ENCODE data around the gene CD2. TPM values are rescaled to one million over a fixed set of nuclear protein-coding genes. Genes with fewer than 3 reads are reported as not detected.
"Not testable (repeated sequence)": the region's sequence is repeated elsewhere in the genome, so short reads cannot be mapped to it uniquely, and the experiment has no call there.

CD2 gene
- total RNA-seq, 1 donor, result not detected

DNA sequence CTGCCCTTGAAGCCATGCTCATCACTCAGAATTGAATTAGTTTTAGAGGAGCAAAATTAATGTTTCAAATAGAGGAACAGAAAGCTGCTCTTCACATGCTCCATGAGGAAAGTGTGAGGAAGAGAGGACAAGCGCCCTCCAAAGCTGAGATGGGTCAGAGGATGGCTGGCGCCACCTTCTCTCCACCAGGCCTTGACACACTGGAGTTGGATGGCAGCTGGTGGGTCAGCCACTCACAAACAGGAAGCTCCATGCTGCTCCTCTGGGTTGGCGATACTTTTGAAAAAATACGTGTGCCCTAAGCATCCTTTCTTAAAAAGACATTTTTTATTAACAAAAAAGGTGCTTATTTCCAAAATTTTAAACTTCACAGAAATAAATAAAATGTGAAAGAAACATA, 3.1 kb upstream of the CD2 start:
- no peak overlapping the region for H3K4me3 ChIP-seq (ENCODE audit: low read depth, low read length)
- DNase-seq (ENCODE audit: low read depth), result no peak
- TF ChIP-seq, protein P1, sequence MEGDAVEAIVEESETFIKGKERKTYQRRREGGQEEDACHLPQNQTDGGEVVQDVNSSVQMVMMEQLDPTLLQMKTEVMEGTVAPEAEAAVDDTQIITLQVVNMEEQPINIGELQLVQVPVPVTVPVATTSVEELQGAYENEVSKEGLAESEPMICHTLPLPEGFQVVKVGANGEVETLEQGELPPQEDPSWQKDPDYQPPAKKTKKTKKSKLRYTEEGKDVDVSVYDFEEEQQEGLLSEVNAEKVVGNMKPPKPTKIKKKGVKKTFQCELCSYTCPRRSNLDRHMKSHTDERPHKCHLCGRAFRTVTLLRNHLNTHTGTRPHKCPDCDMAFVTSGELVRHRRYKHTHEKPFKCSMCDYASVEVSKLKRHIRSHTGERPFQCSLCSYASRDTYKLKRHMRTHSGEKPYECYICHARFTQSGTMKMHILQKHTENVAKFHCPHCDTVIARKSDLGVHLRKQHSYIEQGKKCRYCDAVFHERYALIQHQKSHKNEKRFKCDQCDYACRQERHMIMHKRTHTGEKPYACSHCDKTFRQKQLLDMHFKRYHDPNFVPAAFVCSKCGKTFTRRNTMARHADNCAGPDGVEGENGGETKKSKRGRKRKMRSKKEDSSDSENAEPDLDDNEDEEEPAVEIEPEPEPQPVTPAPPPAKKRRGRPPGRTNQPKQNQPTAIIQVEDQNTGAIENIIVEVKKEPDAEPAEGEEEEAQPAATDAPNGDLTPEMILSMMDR (IDR thresholded peaks at IDR 0.05; ENCODE audit: insufficient read depth, low read depth, low read length), result no peak

DNA sequence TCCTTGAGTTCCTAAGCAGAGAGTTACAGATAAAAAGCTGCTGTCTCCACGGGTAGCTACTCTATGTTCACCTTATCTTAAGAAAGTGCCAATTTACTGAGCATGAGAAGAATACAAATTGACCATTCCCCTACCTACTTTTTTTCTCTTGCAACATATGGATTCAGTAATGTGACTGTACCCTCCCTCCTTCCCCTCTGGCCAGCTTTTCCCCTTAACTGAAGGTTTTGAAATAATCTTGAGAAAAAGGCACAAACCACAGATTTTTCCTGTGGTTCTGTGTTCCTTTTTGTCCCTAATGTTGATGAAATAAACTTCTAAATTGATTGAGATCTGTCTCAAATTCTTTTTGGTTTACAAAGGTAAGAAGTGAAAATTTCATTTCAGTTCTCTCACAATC, 2.6 kb upstream of the CD2 start:
- no peak overlapping the region for H3K4me3 ChIP-seq (ENCODE audit: low read depth, low read length)
- no peak for DNase-seq (ENCODE audit: low read depth)
- TF ChIP-seq, protein P1 (IDR thresholded peaks at IDR 0.05; ENCODE audit: insufficient read depth, low read depth, low read length), result no peak

DNA sequence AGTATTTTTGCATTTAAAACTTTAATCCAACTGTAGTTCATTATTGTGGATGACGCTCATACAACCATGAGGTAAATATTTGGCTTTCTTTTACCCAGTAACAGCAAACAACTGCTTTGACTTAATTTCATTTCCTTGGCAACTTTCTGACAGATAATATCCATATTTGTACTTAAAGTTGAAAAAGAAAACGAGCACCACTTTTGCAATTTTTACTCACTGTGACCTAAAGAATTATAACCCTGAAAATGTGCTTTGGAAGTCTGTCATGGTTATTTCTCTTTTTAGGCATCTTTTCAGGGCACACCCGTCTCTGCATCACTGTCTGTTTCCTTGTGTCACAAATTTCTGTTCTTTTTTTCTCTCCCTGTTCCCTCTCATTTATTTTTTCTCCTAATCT, 918 bp upstream of the CD2 start:
- TF ChIP-seq, protein P1 (IDR thresholded peaks at IDR 0.05; ENCODE audit: insufficient read depth, low read depth, low read length), result no peak
- DNase-seq (ENCODE audit: low read depth), result no peak
- H3K4me3 ChIP-seq (ENCODE audit: low read depth, low read length), result no peak overlapping the region

DNA sequence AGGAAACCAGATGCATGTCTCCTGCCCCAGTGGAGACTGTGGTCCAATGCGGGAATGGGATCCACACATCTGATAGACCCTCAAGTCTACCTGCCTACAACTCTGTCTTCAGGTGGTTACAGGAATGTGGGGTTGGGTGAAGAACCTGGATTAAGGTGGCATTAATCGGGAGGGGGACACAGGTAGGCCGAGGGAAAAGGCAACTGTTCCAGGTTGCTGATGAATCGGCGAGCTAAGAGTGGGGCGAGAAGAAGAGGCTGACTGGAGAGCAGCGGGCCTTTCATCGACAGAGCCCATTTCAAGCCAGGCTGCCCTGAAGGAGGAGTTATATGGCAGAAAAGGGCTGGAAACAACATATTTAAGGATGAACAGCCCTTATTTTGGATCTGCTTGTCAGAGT, 836 bp downstream of the CD2 start:
- DNase-seq (ENCODE audit: low read depth), result no peak
- H3K4me3 ChIP-seq (ENCODE audit: low read depth, low read length), result no peak overlapping the region
- TF ChIP-seq, protein P1 (IDR thresholded peaks at IDR 0.05; ENCODE audit: insufficient read depth, low read depth, low read length), result no peak

DNA sequence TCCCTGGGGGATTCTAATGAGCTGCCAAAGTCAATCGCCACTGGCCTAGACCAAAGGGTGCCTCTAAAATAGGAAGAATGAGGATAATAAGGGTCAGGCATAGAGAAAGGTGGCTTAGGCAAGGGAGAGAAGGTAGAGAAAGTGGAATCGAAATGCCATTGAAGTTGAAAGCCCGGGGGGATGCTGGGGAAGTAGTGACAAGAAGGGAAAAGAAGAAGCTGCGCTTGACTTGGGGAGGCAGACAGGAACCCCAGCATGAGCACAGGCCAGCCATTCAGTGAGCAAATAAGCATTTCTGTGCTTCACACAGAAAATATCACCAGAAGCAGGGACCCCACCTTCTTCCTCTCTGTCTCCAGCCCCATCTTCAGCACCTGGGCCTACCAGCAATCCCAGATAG, 1.5 kb downstream of the CD2 start:
- no peak for DNase-seq (ENCODE audit: low read depth)
- TF ChIP-seq, protein P1 (IDR thresholded peaks at IDR 0.05; ENCODE audit: insufficient read depth, low read depth, low read length), result no peak
- H3K4me3 ChIP-seq (ENCODE audit: low read depth, low read length), result no peak overlapping the region

DNA sequence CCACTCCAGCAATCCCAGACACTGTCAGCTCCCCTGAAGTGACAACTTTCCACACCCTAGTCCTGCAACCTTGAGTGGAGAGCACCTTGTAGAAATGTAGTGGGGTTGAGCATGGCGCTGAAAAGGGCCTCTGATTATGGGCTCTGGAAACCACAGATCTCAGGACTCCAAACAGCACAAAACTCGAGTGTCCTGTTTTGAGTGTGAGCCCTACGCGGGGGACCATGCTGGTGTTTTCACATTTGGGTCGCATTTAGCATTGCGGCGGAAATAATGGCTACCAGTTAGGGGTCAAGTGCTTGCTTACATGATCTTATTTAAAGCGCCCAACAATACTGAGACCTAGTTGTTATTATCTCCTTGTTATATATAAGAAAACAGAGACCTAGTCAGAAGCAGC, 1.9 kb downstream of the CD2 start:
- not testable (repeated sequence) for DNase-seq (ENCODE audit: low read depth); H3K4me3 ChIP-seq (ENCODE audit: low read depth, low read length)

DNA sequence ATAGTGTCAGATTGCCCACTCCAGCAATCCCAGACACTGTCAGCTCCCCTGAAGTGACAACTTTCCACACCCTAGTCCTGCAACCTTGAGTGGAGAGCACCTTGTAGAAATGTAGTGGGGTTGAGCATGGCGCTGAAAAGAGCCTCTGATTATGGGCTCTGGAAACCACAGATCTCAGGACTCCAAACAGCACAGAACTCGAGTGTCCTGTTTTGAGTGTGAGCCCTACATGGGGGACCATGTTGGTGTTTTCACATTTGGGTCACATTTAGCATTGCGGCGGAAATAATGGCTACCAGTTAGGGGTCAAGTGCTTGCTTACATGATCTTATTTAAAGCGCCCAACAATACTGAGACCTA, 4.2 kb downstream of the CD2 start:
- DNase-seq (ENCODE audit: low read depth); H3K4me3 ChIP-seq (ENCODE audit: low read depth, low read length): not testable (repeated sequence)

DNA sequence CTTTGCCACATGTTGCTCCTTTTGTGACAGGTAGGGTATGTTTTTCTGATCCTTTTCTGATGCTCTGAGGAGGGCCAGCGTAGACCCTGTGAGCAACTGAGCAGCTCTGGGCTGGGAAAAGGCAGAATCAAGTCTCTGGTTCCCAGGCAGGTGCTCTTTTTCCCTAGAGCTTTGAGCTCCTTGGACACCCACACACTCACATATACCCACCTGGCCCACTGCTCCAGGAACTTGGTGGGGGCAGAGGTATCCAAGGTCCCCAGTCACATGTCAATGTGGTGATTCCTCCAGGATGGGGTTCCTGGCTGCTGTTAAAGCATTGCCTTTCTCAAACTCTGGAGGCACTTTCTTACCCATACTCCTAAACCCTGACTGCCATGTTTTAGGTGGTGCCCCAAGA, 5.4 kb downstream of the CD2 start:
- TF ChIP-seq, protein P1 (IDR thresholded peaks at IDR 0.05; ENCODE audit: insufficient read depth, low read depth, low read length), result no peak
- DNase-seq (ENCODE audit: low read depth), result no peak
- H3K4me3 ChIP-seq (ENCODE audit: low read depth, low read length), result no peak overlapping the region
